ENCODE measurements around the gene GNA14. TPM values are rescaled to one million over a fixed set of nuclear protein-coding genes. Genes with fewer than 3 reads are reported as not detected.

Gene GNA14
- total RNA-seq, 1 donor: 0.72 TPM

GRCh38 chr9:77663754-77664153 lies 15.6 kb upstream of the GNA14 start:
- H3K27ac ChIP-seq (ENCODE audit: low read depth, low read length): no peak overlapping the region
- no peaks in the 10 kb centered on the region for H3K9me3 ChIP-seq (ENCODE audit: low read depth, low read length)
- H3K36me3 ChIP-seq (ENCODE audit: insufficient read depth, low read length): no peaks in the 10 kb centered on the region
- no peak for TF ChIP-seq CTCF (IDR thresholded peaks at IDR 0.05; ENCODE audit: extremely low read depth, low read depth, low read length)
- peak overlapping the region; percentile 68 for H3K4me2 ChIP-seq (ENCODE audit: insufficient read depth, low read length)
- peak; percentile 75 for DNase-seq (ENCODE audit: insufficient read length, low spot score, missing footprints)
- no peak overlapping the region for H2AFZ ChIP-seq (ENCODE audit: low read length)
- H4K20me1 ChIP-seq (ENCODE audit: insufficient read depth, low read length): no peaks in the 10 kb centered on the region
- peak overlapping the region; percentile 34 for H3K4me3 ChIP-seq (ENCODE audit: insufficient read depth, low read length)
- H3K79me2 ChIP-seq (ENCODE audit: insufficient read depth, low read length): no peaks in the 10 kb centered on the region
- H3K27me3 ChIP-seq (ENCODE audit: insufficient read depth, low read length): peaks cover 7% of the 10 kb centered on the region
- peaks cover 10% of the 10 kb centered on the region for H3K4me1 ChIP-seq (ENCODE audit: insufficient read depth, low read length)

DNA sequence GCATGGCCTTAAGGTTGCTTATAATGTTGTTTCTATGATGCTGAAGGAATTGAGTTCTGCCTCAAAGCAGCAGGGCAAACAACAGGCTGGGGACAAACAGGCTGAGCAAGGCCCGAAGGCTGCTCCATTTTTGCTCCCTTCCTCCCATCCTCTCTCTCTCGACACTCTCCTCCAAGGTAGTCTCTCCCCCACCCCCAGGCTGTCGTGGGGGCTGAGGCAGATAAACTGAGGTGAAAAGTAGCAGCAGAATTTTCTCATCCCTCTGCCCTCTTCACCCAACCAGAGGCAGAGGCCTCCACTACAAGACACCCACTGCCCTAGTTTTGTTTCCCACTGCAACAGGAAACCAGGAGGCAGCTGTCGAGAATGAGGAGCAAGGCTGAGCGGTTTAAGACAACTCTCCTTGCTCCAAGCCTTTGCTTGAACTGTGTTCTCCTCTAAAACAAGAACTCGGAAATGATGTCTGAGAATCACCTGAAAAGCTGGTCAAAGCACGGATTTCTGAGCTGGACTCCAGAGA lies 13.5 kb upstream of the GNA14 start:
- Histone ChIP-seq H3K27ac (ENCODE audit: low read depth, low read length) (no peak overlapping the region), H3K36me3 (ENCODE audit: insufficient read depth, low read length) (no peaks in the 10 kb centered on the region), H3K4me2 (ENCODE audit: insufficient read depth, low read length) (no peak overlapping the region), H3K9me3 (ENCODE audit: low read depth, low read length) (no peaks in the 10 kb centered on the region), H3K4me1 (ENCODE audit: insufficient read depth, low read length) (peaks cover 10% of the 10 kb centered on the region), H3K4me3 (ENCODE audit: insufficient read depth, low read length) (no peak overlapping the region), H4K20me1 (ENCODE audit: insufficient read depth, low read length) (no peaks in the 10 kb centered on the region), H3K79me2 (ENCODE audit: insufficient read depth, low read length) (no peaks in the 10 kb centered on the region), H2AFZ (ENCODE audit: low read length) (no peak overlapping the region), H3K27me3 (ENCODE audit: insufficient read depth, low read length) (peaks cover 7% of the 10 kb centered on the region)
- TF ChIP-seq CTCF (IDR thresholded peaks at IDR 0.05; ENCODE audit: extremely low read depth, low read depth, low read length): no peak
- DNase-seq (ENCODE audit: insufficient read length, low spot score, missing footprints): peak; percentile 66

DNA sequence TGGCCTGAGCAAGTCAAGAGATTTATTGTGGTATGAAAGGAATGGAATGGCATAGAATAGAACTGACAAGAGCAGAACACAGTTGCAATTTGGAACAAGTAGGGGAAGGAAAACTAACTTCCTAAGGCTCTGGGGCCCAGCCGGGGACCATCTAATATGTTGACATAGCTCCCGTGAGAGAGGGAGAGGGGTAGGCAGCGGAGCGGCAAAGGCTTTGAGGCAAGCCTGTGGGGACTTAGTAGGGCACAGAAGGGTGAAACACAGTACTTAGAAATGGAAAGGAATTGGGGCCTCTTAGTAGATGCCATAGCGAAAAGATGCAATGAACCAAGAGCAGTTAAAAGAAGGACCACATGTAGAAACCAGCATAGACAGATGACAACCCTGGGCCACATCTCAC lies 11.8 kb upstream of the GNA14 start:
- TF ChIP-seq CTCF (IDR thresholded peaks at IDR 0.05; ENCODE audit: extremely low read depth, low read depth, low read length): no peak
- peak; percentile 23 for DNase-seq (ENCODE audit: insufficient read length, low spot score, missing footprints)

GRCh38 chr9:77651203-77651602 lies 3.1 kb upstream of the GNA14 start:
- Histone ChIP-seq H3K4me3 (ENCODE audit: insufficient read depth, low read length) (no peak overlapping the region), H3K27ac (ENCODE audit: low read depth, low read length) (no peak overlapping the region), H3K79me2 (ENCODE audit: insufficient read depth, low read length) (no peaks in the 10 kb centered on the region), H2AFZ (ENCODE audit: low read length) (no peak overlapping the region), H3K9me3 (ENCODE audit: low read depth, low read length) (no peaks in the 10 kb centered on the region), H3K4me1 (ENCODE audit: insufficient read depth, low read length) (no peaks in the 10 kb centered on the region), H3K27me3 (ENCODE audit: insufficient read depth, low read length) (peaks cover 30% of the 10 kb centered on the region), H3K36me3 (ENCODE audit: insufficient read depth, low read length) (no peaks in the 10 kb centered on the region), H3K4me2 (ENCODE audit: insufficient read depth, low read length) (no peak overlapping the region), H4K20me1 (ENCODE audit: insufficient read depth, low read length) (no peaks in the 10 kb centered on the region)
- no peak for TF ChIP-seq CTCF (IDR thresholded peaks at IDR 0.05; ENCODE audit: extremely low read depth, low read depth, low read length)
- no peak for DNase-seq (ENCODE audit: insufficient read length, low spot score, missing footprints)

More for the DNA sequence above, 11.8 kb upstream of the GNA14 start:
- Histone ChIP-seq H3K4me3 (ENCODE audit: insufficient read depth, low read length) (no peak overlapping the region), H2AFZ (ENCODE audit: low read length) (no peak overlapping the region), H3K4me1 (ENCODE audit: insufficient read depth, low read length) (peaks cover 10% of the 10 kb centered on the region), H3K4me2 (ENCODE audit: insufficient read depth, low read length) (no peak overlapping the region), H4K20me1 (ENCODE audit: insufficient read depth, low read length) (no peaks in the 10 kb centered on the region), H3K27me3 (ENCODE audit: insufficient read depth, low read length) (no peaks in the 10 kb centered on the region), H3K9me3 (ENCODE audit: low read depth, low read length) (no peaks in the 10 kb centered on the region), H3K79me2 (ENCODE audit: insufficient read depth, low read length) (no peaks in the 10 kb centered on the region), H3K27ac (ENCODE audit: low read depth, low read length) (no peak overlapping the region), H3K36me3 (ENCODE audit: insufficient read depth, low read length) (no peaks in the 10 kb centered on the region)

All from osteoblast (primary cell).